Stimulated activated CD8-positive, alpha-beta memory T cell treated with anti-CD3 and anti-CD28 coated beads, Interleukin-15, amount 100 ng/mL, for 24 hours (primary cell): ENCODE results near the gene SCTR.

Source experiments
- DNase-seq: peaks from one replicate; pipeline ENCODE4 v3.0.0-alpha.2; 2020; ENCODE audit warnings: low read depth

The SCTR gene

DNA sequence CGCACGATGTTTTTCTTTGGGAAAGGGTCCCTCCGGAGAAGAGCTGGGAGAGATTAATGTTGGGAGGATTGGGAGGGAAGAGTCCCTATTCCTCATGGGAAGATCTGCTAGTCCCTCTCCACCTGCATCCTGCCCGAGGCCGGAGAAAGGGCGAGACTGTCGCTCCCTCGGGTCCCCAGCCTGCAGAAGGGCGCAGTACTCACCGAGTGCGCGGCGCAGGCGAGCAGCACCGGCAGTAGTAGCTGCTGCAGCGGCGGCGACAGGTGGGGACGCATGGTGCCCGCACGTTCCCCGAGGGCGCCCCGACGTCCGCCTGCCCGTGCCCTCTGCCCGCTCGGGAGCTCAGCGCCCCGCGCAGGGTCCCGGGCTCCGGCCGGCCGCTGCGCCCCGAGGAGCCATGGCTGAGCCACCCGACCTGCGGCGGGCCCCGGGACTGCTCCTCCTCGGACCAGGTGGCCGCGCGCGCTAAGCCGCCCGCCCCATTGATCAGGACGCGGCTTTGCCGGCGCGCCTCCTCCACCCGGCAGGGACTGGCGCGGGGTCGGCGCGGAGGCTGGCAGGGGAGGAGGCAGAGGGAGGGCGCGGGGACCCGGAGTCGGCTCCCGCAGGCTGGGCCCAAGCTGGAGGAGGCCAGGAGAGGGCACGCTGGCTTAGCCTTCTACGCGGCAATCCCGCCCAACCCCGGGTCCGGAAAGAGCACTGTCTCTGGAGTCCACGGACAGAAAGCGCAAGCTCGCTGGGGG is at the start of gene SCTR:
SCTR (minus strand) TSS at position 532 of the 743 bp plus-strand sequence; CDS start at position 275, 257 bp downstream.
- DNase-seq = no peak

- no peak for DNase-seq
These were observed 43.0 kb upstream of the SCTR start for GRCh38 chr2:119567292-119567691.

- no peak for DNase-seq
These were observed 41.2 kb upstream of the SCTR start for GRCh38 chr2:119565481-119565880.

DNA sequence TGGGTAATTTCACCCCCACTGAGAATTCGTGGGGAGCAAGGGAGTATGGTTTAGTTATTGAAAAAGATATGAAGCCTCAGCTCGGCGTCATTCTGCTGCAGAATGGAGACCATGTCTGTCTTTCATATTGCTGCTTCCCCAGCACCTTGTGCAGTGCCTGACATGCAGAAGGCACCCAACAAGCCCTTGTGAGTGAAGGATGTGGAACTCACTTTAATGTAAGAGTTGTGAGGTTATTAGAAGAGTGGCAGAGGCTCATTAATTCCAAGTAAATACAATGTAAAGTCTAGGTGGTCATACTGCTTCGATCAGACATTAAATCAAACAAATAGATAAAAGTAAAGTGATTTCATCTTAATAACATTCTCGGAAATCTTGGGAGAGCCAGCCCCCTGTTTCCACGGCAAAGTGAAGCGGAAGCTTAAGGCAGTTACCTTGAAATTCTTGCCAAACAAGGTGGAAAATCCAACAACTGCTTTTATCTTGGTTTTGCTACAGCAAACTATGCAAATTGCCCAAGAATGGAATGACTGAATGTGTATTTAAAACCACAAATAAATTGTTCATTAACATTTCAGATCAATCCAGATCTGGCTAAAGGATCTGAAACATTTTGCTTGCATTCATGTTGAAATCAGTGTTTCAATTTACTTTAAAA is 29.5 kb upstream of the SCTR start:
- DNase-seq = no peak

- DNase-seq = no peak
These were observed 28.6 kb upstream of the SCTR start for GRCh38 chr2:119552902-119553301.

DNA sequence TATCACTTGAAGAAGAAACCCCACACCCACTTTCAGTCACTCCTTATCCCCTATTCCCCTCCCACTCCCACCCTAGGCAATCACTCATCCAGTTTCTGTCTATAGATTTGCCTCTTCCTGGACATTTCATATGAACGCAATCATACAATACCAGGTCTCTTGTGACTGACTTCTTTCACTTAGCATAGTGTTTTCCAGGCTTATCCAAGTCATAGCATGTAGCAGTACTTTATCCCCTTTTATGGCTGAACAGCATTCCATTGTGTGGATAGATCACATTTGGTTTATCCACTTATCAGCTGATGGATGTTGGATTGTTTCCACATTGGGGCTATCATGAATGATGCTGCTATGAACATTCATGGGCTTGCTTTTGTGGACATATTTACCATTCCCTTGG is 26.6 kb upstream of the SCTR start:
- no peak for DNase-seq

DNA sequence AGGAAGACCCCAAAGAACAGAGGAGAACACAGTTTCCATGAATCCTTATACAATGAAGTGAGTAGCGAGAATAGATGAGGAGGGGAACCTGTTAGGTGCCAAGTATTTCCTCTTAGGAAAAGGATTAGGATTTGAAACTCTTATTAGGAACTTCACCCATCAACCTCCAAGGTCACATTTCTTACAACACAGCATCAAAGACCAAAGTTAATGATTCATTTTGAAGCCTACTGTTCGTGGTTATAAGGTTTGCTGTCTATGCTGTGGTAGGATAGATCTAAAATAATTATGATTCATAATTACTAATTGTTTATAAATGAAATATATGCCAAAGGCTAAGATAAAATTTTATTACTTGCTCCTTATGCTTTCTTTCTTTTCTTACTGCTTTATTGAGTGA is 26.1 kb upstream of the SCTR start:
- no peak for DNase-seq

DNA sequence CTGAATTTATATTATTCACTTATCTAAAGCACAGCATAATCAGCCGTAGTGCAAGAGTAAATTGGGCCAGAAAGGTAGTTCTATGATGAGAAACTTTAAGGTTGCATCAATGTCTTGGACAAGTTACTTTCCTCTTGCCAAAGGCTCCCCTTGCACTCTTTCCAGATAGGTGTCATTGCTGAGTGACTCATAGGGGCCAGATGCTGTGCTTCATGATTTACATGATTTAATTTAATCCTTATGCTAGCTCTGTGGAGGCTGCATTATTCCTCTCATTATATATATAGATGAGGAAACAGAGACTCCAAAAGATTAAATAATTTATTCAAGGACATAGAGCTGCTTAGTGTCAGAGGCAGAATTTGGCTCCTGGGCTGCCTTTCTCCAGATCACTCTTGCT is 25.0 kb upstream of the SCTR start:
- DNase-seq = no peak

GRCh38 chr2:119548516-119549120 is 24.3 kb upstream of the SCTR start:
- DNase-seq = no peak

- DNase-seq = no peak
These were observed 22.1 kb upstream of the SCTR start for GRCh38 chr2:119546447-119546767.

DNA sequence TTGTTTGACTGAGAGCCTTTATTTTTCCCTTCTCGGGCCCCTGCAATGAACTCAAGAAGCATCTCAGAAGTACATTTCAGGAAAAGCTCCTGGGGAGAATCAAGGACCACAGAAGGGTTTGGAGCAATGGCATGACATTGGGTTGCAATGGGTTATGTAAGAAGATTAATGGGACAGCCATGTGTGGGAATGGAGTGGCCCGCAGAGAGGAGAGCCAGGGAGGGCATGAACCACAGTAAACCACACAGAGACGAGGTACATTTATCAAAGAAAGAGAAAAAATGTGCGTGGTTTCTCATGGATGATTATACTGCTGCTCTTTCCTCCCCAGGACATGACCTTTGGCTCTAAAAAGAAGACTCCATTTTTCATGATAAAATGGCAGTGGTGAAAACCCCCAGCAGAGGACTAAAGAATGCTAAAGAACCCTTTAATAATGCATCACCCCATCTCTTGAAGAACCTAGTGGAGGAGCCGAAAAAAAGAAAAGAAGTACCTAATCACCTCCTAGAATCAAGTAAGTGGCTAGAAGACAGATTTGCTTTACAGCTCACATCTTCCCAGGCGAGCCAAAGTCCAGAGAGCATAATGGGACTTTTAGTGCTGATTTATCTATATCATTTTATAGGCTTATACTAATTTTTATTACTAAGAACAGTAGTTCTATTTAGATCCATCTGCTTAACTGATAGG is 21.6 kb upstream of the SCTR start:
- DNase-seq = no peak

- no peak for DNase-seq
These were observed 20.7 kb upstream of the SCTR start for GRCh38 chr2:119544939-119545475.

DNA sequence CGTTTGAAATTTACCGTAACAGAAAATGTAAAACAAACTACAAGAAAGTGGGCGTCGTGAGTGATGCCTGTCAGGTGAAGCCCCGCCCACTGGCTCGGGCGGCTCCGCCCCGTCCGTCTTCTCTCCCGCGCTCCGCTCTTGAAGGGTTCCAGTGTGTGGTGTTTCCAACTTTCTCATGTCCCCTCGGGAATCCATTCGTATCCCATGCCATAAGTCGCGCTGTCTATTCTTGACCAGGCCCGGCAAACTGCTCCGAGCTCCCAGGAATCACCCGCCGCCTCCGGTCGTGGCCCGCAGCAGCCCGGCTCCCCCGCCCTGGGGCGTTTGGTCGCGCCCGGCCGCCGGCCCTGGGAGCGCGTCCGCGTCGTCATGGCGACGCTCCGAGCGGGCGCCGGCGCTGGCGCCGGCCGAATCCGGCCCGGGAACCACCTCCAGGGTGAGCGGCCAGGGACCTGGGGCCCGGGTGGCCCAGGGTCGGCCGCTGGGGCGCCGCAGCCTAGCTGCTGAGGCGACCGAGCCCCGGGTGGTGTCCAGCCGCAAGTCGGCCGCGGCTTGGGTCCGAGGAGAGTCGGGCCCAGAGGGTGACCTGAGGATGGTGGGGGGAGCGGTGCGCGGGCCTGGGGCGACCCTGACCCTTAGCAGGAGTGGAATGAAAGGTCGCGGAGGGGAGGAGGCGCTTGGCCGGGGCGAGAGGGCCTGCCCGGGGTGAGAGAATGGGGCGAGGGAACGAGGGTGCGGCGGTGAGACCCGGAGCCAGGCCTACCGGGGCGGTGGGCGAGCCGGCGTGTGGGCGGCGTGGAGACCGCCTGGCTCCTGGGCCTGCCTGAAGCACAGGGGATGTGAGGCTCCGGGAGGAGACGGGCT is 20.0 kb upstream of the SCTR start, which contains the start of gene CFAP221:
CFAP221 (plus strand) TSS at position 375 of the 864 bp plus-strand sequence. CDS start 1,683 bp downstream, outside the sequence.
- DNase-seq = peak; percentile 11

DNA sequence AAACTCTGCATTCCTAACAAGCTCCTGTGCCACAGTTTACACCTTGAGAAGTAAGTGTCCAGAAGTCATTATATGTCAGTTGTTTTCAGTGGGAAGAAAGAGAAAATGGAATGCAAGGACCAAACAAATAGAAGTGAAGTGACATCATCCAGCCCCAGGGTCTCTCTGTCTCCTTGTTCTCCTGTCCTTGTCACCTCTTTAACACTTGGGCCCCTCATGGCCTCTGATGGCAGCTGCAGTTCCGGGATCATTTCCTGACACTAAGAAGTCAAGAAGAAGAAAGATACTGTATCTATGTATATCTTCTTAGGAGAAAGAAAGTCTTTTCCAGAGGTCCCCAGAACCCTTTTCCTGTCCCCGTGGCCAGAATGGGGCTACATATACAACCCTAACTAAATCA is 17.2 kb upstream of the SCTR start:
- DNase-seq = no peak

GRCh38 chr2:119537792-119538191 is 13.5 kb upstream of the SCTR start:
- DNase-seq = no peak

GRCh38 chr2:119536707-119537106 is 12.4 kb upstream of the SCTR start:
- no peak for DNase-seq

DNA sequence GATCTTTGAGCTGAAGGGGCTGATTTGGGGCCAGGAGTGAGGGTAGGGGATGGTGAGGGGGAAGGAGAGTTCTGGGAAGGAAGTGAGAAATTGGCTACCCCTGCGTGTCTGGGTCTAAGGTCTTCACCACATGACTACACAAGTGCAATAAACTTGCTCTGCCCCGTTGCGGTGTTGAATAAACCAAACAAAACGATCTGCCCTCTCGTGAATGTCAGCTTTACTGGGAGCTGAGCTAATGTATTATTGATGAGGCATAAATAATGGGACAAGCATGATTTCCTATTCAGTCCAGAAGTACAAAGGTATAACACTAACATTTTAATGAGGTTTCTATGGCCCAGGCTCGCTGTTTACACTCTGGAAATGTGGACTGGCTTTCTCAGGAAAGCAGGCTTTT is 11.9 kb upstream of the SCTR start:
- no peak for DNase-seq

GRCh38 chr2:119533560-119533959 is 9.3 kb upstream of the SCTR start:
- no peak for DNase-seq

- no peak for DNase-seq
These were observed 7.0 kb upstream of the SCTR start for GRCh38 chr2:119531292-119531691.

DNA sequence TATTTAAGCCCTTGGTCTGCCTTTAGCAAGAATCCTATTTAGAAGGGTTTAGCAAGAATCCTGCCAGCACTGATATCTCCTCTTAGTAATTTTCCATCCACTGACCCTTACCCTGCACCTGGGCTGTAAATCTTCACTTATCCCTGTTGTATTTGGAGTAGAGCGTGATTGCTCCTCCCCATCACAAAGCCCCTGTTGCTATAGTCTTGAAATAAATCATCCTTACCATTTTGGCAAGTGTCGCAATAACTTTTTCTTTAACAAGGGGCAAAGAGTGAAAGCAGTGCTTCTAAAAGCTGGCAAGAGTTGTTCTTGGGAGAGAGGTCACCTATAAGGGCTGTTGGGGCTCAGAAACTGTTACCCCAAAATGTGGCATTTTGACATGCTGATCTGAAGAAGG is 3.7 kb upstream of the SCTR start:
- DNase-seq = no peak

DNA sequence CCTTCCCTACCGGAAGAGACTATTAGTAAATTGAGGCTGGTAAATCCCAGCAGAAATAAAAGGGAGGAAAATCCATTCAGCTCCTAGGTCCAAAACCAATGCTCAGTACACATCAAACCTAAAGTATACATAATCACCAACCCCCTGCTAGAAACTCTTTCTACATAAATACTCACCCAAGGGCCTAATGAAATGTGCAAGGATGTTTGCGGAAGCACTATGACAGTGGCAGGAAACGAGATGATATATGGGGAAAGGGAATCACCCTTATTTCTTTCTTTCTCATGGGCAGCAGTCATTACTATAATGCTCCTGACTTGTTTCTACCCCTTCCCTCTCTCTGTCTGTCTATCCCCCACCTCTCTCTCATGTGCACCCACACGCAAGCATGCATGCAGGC is 1.3 kb upstream of the SCTR start:
- DNase-seq = no peak
